Endothelial cell of umbilical vein (primary cell): ENCODE results near the gene AFG3L2. TPM values are rescaled to one million over a fixed set of nuclear protein-coding genes. Genes with fewer than 3 reads are reported as not detected.

ENCODE experiments used
- BruUV-seq: library from RNA; stranded (reverse); fragments of 400-500 nt; replicated peaks from 2 replicates; lab custom pipeline; 2021; lab: Mats Ljungman, UMichigan
- CTCF ChIA-PET: fragments of 300-600, 350-600 bp; sonication (Branson Sonifier 250); formaldehyde crosslinking; loops from one replicate; lab custom pipeline; 2021; ENCODE audit warnings: antibody characterized with exemption, inconsistent platforms; lab: Charles Lee
- POLR2A ChIA-PET: fragments of 300-600, 350-600 bp; sonication (Branson Sonifier 250); formaldehyde crosslinking; loops from one replicate; lab custom pipeline; 2021; ENCODE audit warnings: antibody characterized with exemption, inconsistent platforms; lab: Charles Lee
- DNase-seq: peaks from one replicate; pipeline ENCODE4 v3.0.0-alpha.2; 2011; ENCODE audit warnings: low read depth, low spot score
- FAIRE-seq: peaks from 2 replicates; lab custom pipeline; 2011; peaks lifted over from hg19 to GRCh38; lab: Jason Lieb, UNC
- H2AFZ ChIP-seq: 2 replicates; pipeline ENCODE4 v1.6.0; 2012; ENCODE audit warnings: low read depth, low read length, control low read depth, inconsistent platforms
- H3K27ac ChIP-seq: 2 replicates; pipeline ENCODE4 v1.5.1; 2011; ENCODE audit warnings: low read depth, mild to moderate bottlenecking, control low read depth, low read length, moderate library complexity; ENCODE audit not compliant: insufficient read depth
- H3K27me3 ChIP-seq, 2 experiments: 2 replicates each; pipeline versions ENCODE4 v1.6.0 to v1.6.1; 2011; ENCODE audit warnings: low read length in 2 of 2, mixed read lengths in 1 of 2; ENCODE audit not compliant: control insufficient read depth in 2 of 2, insufficient read depth in 2 of 2
- H3K36me3 ChIP-seq, 2 experiments: 2 replicates in 1 of 2; 3 replicates in 1 of 2; pipeline ENCODE4 v1.5.1; 2011; ENCODE audit warnings: low read length in 2 of 2, mild to moderate bottlenecking in 1 of 2, moderate library complexity in 1 of 2; ENCODE audit not compliant: control insufficient read depth in 2 of 2, insufficient read depth in 2 of 2; ENCODE audit errors: extremely low read depth in 1 of 2
- H3K4me1 ChIP-seq: 3 replicates; pipeline ENCODE4 v1.5.1; 2011; ENCODE audit warnings: mild to moderate bottlenecking, low read length; ENCODE audit not compliant: control insufficient read depth, insufficient read depth; ENCODE audit errors: extremely low read depth
- H3K4me2 ChIP-seq: 2 replicates; pipeline ENCODE4 v1.6.1; 2011; ENCODE audit warnings: low read length, control low read depth, mixed read lengths; ENCODE audit not compliant: insufficient read depth
- H3K4me3 ChIP-seq, 3 experiments: fragments of 200-600 bp in 1 of 3; sonication (generic), shearing (Covaris generic) in 1 of 3; replicated peaks in 1 of 3; 2 replicates each; pipeline ENCODE4 v1.5.1; 2011 to 2016; ENCODE audit warnings: control low read depth in 3 of 3, low read length in 3 of 3, mild to moderate bottlenecking in 2 of 3, inconsistent platforms in 1 of 3, low read depth in 1 of 3, moderate library complexity in 1 of 3; ENCODE audit not compliant: insufficient read depth in 1 of 3
- H3K79me2 ChIP-seq: 2 replicates; pipeline ENCODE4 v1.6.0; 2012; ENCODE audit warnings: low read length, inconsistent platforms; ENCODE audit not compliant: control insufficient read depth, insufficient read depth
- H3K9ac ChIP-seq: replicated peaks from 2 replicates; pipeline ENCODE3; 2011; ENCODE audit warnings: low read length, control low read depth; ENCODE audit not compliant: insufficient read depth; ENCODE audit errors: extremely low read depth
- H3K9me1 ChIP-seq: replicated peaks from 3 replicates; pipeline ENCODE4 v1.6.0; 2011; ENCODE audit warnings: mild to moderate bottlenecking, low read length; ENCODE audit not compliant: control insufficient read depth, insufficient read depth; ENCODE audit errors: extremely low read depth
- H3K9me3 ChIP-seq: replicated peaks from 2 replicates; pipeline ENCODE4 v1.5.1; 2012; ENCODE audit warnings: low read length, inconsistent platforms; ENCODE audit not compliant: control insufficient read depth, insufficient read depth
- H4K20me1 ChIP-seq: replicated peaks from 2 replicates; pipeline ENCODE3; 2011; ENCODE audit warnings: mild to moderate bottlenecking, low read length; ENCODE audit not compliant: control insufficient read depth, insufficient read depth; ENCODE audit errors: extremely low read depth
- EZH2 ChIP-seq: IDR thresholded peaks from 2 replicates; pipeline ENCODE4 v1.6.1; 2012; ENCODE audit warnings: borderline replicate concordance, low read depth, mild to moderate bottlenecking, moderate library complexity, low read length, inconsistent platforms; ENCODE audit not compliant: severe bottlenecking
- FOS ChIP-seq: IDR thresholded peaks from 2 replicates; pipeline ENCODE4 v1.6.1; 2011; ENCODE audit warnings: mild to moderate bottlenecking, low read length, moderate library complexity, borderline replicate concordance; ENCODE audit not compliant: insufficient read depth
- GATA2 ChIP-seq: IDR thresholded peaks from 2 replicates; pipeline ENCODE4 v1.7.0; 2011; ENCODE audit warnings: low read depth, mild to moderate bottlenecking, moderate library complexity, mixed read lengths, low read length; ENCODE audit not compliant: insufficient read length, insufficient read depth
- JUN ChIP-seq: IDR thresholded peaks from 2 replicates; pipeline ENCODE4 v1.6.1; 2011; ENCODE audit warnings: borderline replicate concordance, low read depth; ENCODE audit not compliant: insufficient read length, insufficient read depth
- MYC ChIP-seq: IDR thresholded peaks from one replicate; pipeline ENCODE4 v1.6.1; 2011; ENCODE audit warnings: mild to moderate bottlenecking, low read depth, low read length
- POLR2A ChIP-seq: IDR thresholded peaks from 2 replicates; pipeline ENCODE4 v1.6.1; 2012; ENCODE audit warnings: low read depth, mild to moderate bottlenecking, control low read depth, low read length
- POLR2AphosphoS5 ChIP-seq: IDR thresholded peaks from 2 replicates; pipeline ENCODE4 v1.6.1; 2012; ENCODE audit warnings: low read depth, mild to moderate bottlenecking, control low read depth, low read length, moderate library complexity; ENCODE audit not compliant: insufficient read depth
- dilution Hi-C: fragments of 300-500 bp; cut with MboI; formaldehyde crosslinking; loops from one replicate; pipeline ENCODE4 v1.15.0; 2019; ENCODE audit warnings: low sequenced_read_pairs; ENCODE audit not compliant: extremely low pct_ligation_motif_present
- intact Hi-C: fragments of 100-400 bp; cut with micrococcal nuclease; formaldehyde crosslinking; loops from one replicate; pipeline ENCODE4 v1.10.0; 2022
- polyA plus RNA-seq, 4 experiments: library from polyadenylated mRNA; depleted of rRNA in 3 of 4; stranded (reverse) in 3 of 4; unstranded in 1 of 4; fragments of >200 nt; gene quantifications; 2 replicates each; pipeline versions ENCODE4 v1.2.1 to v1.2.3, GENCODE V29; 2011 to 2012; ENCODE audit warnings: missing spikeins in 1 of 4
- total RNA-seq: library from RNA; stranded (reverse); gene quantifications from 2 replicates; pipeline ENCODE4 v1.2.3, GENCODE V29; 2021
- TF ChIP-seq, protein P1 (sequence below), 2 donors: IDR thresholded peaks; 1 replicate in 1 of 2; 2 replicates in 1 of 2; pipeline ENCODE4 v1.5.1; 2011; ENCODE audit warnings: low read length in 2 of 2, mild to moderate bottlenecking in 2 of 2, moderate library complexity in 2 of 2, control low read depth in 1 of 2, inconsistent platforms in 1 of 2, low read depth in 1 of 2; ENCODE audit not compliant: insufficient read depth in 1 of 2; ENCODE audit errors: extremely low read depth in 1 of 2
- TF ChIP-seq, protein P2 (sequence below): IDR thresholded peaks from 2 replicates; pipeline ENCODE4 v1.6.1; 2011; ENCODE audit not compliant: insufficient read depth, insufficient read length

The AFG3L2 gene
- total and polyA plus RNA-seq, 2 donors (not counting 3 experiments of a cell fraction or from before 2014, with no cell fraction given): 19.3 to 42.4 TPM

GRCh38 chr18:12321333-12321732 lies 55.7 kb downstream of the AFG3L2 start:
- FAIRE-seq: no peak
- Histone ChIP-seq H3K36me3 (peaks cover 12 to 40% of the 10 kb centered on the region in 2 experiments), H3K9ac (no peak overlapping the region), H3K9me3 (no peaks in the 10 kb centered on the region), H2AFZ (no peak overlapping the region), H3K27ac (no peak overlapping the region), H3K4me3 (no peak overlapping the region), H3K9me1 (no peaks in the 10 kb centered on the region), H3K27me3 (no peaks in the 10 kb centered on the region), H3K4me2 (no peak overlapping the region), H3K4me1 (no peaks in the 10 kb centered on the region), H4K20me1 (peaks cover 3% of the 10 kb centered on the region), H3K79me2 (peaks cover 72% of the 10 kb centered on the region)
- no peak for TF ChIP-seq EZH2
- no peak for TF ChIP-seq FOS
- TF ChIP-seq, protein P1, sequence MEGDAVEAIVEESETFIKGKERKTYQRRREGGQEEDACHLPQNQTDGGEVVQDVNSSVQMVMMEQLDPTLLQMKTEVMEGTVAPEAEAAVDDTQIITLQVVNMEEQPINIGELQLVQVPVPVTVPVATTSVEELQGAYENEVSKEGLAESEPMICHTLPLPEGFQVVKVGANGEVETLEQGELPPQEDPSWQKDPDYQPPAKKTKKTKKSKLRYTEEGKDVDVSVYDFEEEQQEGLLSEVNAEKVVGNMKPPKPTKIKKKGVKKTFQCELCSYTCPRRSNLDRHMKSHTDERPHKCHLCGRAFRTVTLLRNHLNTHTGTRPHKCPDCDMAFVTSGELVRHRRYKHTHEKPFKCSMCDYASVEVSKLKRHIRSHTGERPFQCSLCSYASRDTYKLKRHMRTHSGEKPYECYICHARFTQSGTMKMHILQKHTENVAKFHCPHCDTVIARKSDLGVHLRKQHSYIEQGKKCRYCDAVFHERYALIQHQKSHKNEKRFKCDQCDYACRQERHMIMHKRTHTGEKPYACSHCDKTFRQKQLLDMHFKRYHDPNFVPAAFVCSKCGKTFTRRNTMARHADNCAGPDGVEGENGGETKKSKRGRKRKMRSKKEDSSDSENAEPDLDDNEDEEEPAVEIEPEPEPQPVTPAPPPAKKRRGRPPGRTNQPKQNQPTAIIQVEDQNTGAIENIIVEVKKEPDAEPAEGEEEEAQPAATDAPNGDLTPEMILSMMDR (IDR thresholded peaks at IDR 0.05; ENCODE audit: extremely low read depth in 1 of 2, insufficient read depth in 1 of 2, low read depth in 1 of 2, low read length in 2 of 2): no peak
- TF ChIP-seq POLR2AphosphoS5: no peak
- TF ChIP-seq, protein P2, sequence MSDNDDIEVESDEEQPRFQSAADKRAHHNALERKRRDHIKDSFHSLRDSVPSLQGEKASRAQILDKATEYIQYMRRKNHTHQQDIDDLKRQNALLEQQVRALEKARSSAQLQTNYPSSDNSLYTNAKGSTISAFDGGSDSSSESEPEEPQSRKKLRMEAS: no peak
- TF ChIP-seq MYC: no peak
- no peak for TF ChIP-seq POLR2A
- no peak for TF ChIP-seq JUN
- TF ChIP-seq GATA2: no peak
- CTCF ChIA-PET: interaction anchor here (1.0 to 4.6 kb wide), 3 partner anchors 37 to 54 kb away, joined by 3 to 46 read pairs (median 3); no protein-coding TSS in a partner anchor
- DNase-seq: no peak
- dilution Hi-C loops: no loop called here
- no TSS peak for BruUV-seq
- POLR2A ChIA-PET: no interaction called here
- intact Hi-C loops: no loop called here
